Measurements from ENCODE around the gene C1QL1. TPM values are rescaled to one million over a fixed set of nuclear protein-coding genes. Genes with fewer than 3 reads are reported as not detected.

C1QL1 gene
- polyA plus RNA-seq, 1 experiment: 0.50 TPM

DNA sequence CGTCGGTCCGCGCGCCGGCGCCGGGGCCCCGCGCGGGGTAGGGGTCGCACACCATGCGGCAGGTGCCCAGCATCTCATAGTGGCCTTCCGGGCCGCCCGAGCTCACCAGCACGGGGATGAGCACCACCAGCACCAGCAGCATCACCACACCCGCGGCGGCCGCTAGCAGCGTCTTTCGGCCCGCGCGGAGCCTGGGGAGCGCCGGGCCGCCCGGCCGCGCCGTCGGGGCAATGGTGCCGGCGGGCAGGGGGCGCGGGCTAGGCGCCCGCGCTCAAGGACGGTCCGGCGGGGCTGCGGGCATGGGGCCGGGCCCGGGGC is 237 bp downstream of the C1QL1 start:
- TF ChIP-seq CTCF (IDR thresholded peaks at IDR 0.05; ENCODE audit: insufficient read depth, low read depth, low read length): no peak
- Histone ChIP-seq H3K4me3 (ENCODE audit: low read depth, low read length) (no peak overlapping the region), H3K27me3 (ENCODE audit: control insufficient read depth, insufficient read depth, low read length) (peaks cover 24% of the 10 kb centered on the region), H3K36me3 (ENCODE audit: control insufficient read depth, insufficient read depth, low read length) (no peaks in the 10 kb centered on the region)
- POLR2A ChIA-PET: interaction anchor here (0.7 kb wide), 1 partner anchor 280 kb away, joined by 6 read pairs; no protein-coding TSS in a partner anchor
- CTCF ChIA-PET: interaction anchor here (1.9 kb wide), 1 partner anchor 12 kb away, joined by 3 read pairs; no protein-coding TSS in a partner anchor
- DNase-seq (ENCODE audit: low read depth): no peak

GRCh38 chr17:44967026-44967906 is 837 bp downstream of the C1QL1 start:
- ChIA-PET CTCF (no interaction called here), POLR2A (no interaction called here)
- Histone ChIP-seq H3K36me3 (ENCODE audit: control insufficient read depth, insufficient read depth, low read length) (no peaks in the 10 kb centered on the region), H3K4me3 (ENCODE audit: low read depth, low read length) (no peak overlapping the region), H3K27me3 (ENCODE audit: control insufficient read depth, insufficient read depth, low read length) (peaks cover 24% of the 10 kb centered on the region)
- DNase-seq (ENCODE audit: low read depth): no peak
- TF ChIP-seq CTCF (IDR thresholded peaks at IDR 0.05; ENCODE audit: insufficient read depth, low read depth, low read length): no peak

GRCh38 chr17:44966348-44967025 is 1.6 kb downstream of the C1QL1 start:
- TF ChIP-seq CTCF (IDR thresholded peaks at IDR 0.05; ENCODE audit: insufficient read depth, low read depth, low read length): no peak
- no peak for DNase-seq (ENCODE audit: low read depth)

GRCh38 chr17:44965481-44966234 is 2.4 kb downstream of the C1QL1 start:
- peaks cover 25% of the 10 kb centered on the region for H3K27me3 ChIP-seq (ENCODE audit: control insufficient read depth, insufficient read depth, low read length)
- ChIA-PET CTCF (no interaction called here), POLR2A (no interaction called here)
- DNase-seq (ENCODE audit: low read depth): no peak
- no peak overlapping the region for H3K4me3 ChIP-seq (ENCODE audit: low read depth, low read length)
- H3K36me3 ChIP-seq (ENCODE audit: control insufficient read depth, insufficient read depth, low read length): no peaks in the 10 kb centered on the region
- TF ChIP-seq CTCF (IDR thresholded peaks at IDR 0.05; ENCODE audit: insufficient read depth, low read depth, low read length): no peak

More at GRCh38 chr17:44966348-44967025, 1.6 kb downstream of the C1QL1 start:
- H3K27me3 ChIP-seq (ENCODE audit: control insufficient read depth, insufficient read depth, low read length): peaks cover 24% of the 10 kb centered on the region
- no peak overlapping the region for H3K4me3 ChIP-seq (ENCODE audit: low read depth, low read length)
- ChIA-PET CTCF (no interaction called here), POLR2A (no interaction called here)
- no peaks in the 10 kb centered on the region for H3K36me3 ChIP-seq (ENCODE audit: control insufficient read depth, insufficient read depth, low read length)

DNA sequence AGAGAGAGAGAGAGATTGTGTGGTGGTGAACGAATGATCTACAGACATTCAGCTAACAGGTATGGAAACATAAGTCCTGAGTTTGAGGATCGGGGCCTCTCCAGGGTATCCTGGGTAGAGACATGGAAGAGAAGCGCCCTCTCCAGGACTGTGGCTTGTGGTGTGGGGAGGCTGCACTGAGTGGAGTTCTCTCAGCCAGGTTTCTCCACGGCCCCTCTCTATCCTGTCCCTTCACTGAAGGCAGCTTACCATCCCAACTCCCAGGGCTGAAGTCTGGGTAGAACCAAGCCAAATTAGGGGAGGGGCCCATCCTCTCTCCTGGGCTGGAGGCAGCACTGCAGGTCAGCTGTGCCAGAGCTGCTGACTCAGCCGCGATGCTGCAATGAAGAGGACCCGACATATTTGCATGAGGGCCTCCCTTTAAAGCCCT is 6.2 kb downstream of the C1QL1 start:
- no peak for TF ChIP-seq CTCF (IDR thresholded peaks at IDR 0.05; ENCODE audit: insufficient read depth, low read depth, low read length)

More for the DNA sequence above, 6.2 kb downstream of the C1QL1 start:
- Histone ChIP-seq H3K27me3 (ENCODE audit: control insufficient read depth, insufficient read depth, low read length) (peaks cover 24% of the 10 kb centered on the region), H3K4me3 (ENCODE audit: low read depth, low read length) (no peak overlapping the region), H3K36me3 (ENCODE audit: control insufficient read depth, insufficient read depth, low read length) (no peaks in the 10 kb centered on the region)
- ChIA-PET POLR2A (no interaction called here), CTCF (interaction anchor here (0.9 to 1.1 kb wide), 3 partner anchors 11 to 59 kb away, joined by 3 to 6 read pairs (median 4); no protein-coding TSS in a partner anchor)
- DNase-seq (ENCODE audit: low read depth): no peak
